HG03575 (cell line): ENCODE results near the gene ZNF648.
"Not testable (repeated sequence)": the region's sequence is repeated elsewhere in the genome, so short reads cannot be mapped to it uniquely, and the experiment has no call there.

Experiments used
- ATAC-seq: cut with Tn5 transposase; IDR thresholded peaks from one replicate; pipeline ENCODE4 v1.9.1; 2021; ENCODE audit not compliant: unreplicated experiment, insufficient number of reproducible peaks, low FRiP score; ENCODE audit errors: extremely low read depth

ZNF648 gene

GRCh38 chr1:182038220-182038619 lies 23.3 kb downstream of the ZNF648 start:
- no peak for ATAC-seq

- ATAC-seq = no peak
These were observed 26.3 kb downstream of the ZNF648 start for GRCh38 chr1:182035097-182035770.

GRCh38 chr1:182032251-182032650 lies 29.3 kb downstream of the ZNF648 start:
- no peak for ATAC-seq

GRCh38 chr1:182029379-182030331 lies 31.9 kb downstream of the ZNF648 start:
- ATAC-seq = peak; percentile 65

GRCh38 chr1:182029002-182029378 lies 32.5 kb downstream of the ZNF648 start:
- no peak for ATAC-seq

GRCh38 chr1:182015360-182015759 lies 46.2 kb downstream of the ZNF648 start:
- no peak for ATAC-seq

GRCh38 chr1:182010800-182011370 lies 50.6 kb downstream of the ZNF648 start:
- not testable (repeated sequence) for ATAC-seq

GRCh38 chr1:182005398-182005797 lies 56.1 kb downstream of the ZNF648 start:
- ATAC-seq = not testable (repeated sequence)

- ATAC-seq = no peak
These were observed 56.9 kb downstream of the ZNF648 start for GRCh38 chr1:182004601-182005000.
